ENCODE measurements around the gene PFN4. TPM values are rescaled to one million over a fixed set of nuclear protein-coding genes. Genes with fewer than 3 reads are reported as not detected.

Gene PFN4, protein sequence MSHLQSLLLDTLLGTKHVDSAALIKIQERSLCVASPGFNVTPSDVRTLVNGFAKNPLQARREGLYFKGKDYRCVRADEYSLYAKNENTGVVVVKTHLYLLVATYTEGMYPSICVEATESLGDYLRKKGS
- 1.0 TPM for total RNA-seq (ENCODE audit: unreplicated experiment)
- long read RNA-seq, partial matches to known transcripts: 0 of 1 reads
- long read RNA-seq, other reads (novel, unspliced or antisense): 1 of 1 reads

DNA sequence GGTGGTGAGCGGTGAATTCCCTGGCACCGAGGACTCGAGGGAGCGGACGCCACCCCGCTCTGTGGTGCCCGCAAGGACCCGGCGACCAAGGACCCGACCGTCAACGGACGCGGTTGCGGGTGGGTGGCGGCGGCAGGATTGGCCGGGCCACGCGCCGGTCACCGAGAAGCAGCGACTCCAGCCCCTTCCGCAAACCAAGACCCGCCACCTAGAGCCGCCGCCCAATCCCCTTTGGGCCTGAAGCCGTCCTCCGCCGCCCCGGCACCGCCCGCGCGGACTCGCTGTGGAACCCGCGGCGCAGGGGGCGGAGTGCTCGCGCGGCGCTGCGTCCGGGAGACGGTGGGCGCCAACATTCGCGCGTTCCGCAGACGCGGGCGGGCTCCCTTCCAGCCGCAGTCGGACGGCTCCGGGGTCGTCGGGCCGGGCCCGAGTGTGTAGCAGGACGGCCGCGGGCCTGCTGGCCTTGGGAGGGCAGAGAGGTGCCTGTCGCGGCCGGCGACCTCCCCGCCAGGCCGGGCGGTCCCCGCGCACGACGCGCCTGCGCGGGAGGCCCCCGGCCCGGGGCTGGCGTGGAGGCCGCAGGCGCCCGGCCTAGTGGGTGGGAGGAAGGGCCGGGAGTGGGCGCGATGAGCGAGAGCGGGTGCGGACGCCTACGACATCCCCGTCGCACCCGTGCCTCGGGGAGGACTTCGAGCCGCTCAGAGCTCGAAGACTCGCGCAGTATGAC lies at the start of gene PFN4, which contains the start of gene FAM228B:
Gene PFN4, minus strand, starts transcription at position 140 of the 727 bp plus-strand sequence. CDS start 799 bp downstream, outside the sequence.
Gene FAM228B, plus strand, starts transcription at position 275 of the 727 bp plus-strand sequence. CDS start 893 bp downstream, outside the sequence.
- Mint-ChIP-seq H3K27me3 (ENCODE audit: unreplicated experiment) (peaks cover 2% of the 10 kb centered on the region), H3K27ac (ENCODE audit: unreplicated experiment) (peak within 1 kb of the TSS; percentile 42), H3K9me3 (ENCODE audit: unreplicated experiment) (no peaks in the 10 kb centered on the region), H3K36me3 (ENCODE audit: low read depth, unreplicated experiment) (no peaks in the 10 kb centered on the region), H3K4me1 (ENCODE audit: unreplicated experiment) (peaks cover 7% of the 10 kb centered on the region), H3K4me3 (ENCODE audit: unreplicated experiment) (peak within 1 kb of the TSS; percentile 93)
- TF ChIP-seq, protein P1, sequence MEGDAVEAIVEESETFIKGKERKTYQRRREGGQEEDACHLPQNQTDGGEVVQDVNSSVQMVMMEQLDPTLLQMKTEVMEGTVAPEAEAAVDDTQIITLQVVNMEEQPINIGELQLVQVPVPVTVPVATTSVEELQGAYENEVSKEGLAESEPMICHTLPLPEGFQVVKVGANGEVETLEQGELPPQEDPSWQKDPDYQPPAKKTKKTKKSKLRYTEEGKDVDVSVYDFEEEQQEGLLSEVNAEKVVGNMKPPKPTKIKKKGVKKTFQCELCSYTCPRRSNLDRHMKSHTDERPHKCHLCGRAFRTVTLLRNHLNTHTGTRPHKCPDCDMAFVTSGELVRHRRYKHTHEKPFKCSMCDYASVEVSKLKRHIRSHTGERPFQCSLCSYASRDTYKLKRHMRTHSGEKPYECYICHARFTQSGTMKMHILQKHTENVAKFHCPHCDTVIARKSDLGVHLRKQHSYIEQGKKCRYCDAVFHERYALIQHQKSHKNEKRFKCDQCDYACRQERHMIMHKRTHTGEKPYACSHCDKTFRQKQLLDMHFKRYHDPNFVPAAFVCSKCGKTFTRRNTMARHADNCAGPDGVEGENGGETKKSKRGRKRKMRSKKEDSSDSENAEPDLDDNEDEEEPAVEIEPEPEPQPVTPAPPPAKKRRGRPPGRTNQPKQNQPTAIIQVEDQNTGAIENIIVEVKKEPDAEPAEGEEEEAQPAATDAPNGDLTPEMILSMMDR (IDR thresholded peaks at IDR 0.05; ENCODE audit: unreplicated experiment): no peak
- DNase-seq (ENCODE audit: low spot score): peak; percentile 65

DNA sequence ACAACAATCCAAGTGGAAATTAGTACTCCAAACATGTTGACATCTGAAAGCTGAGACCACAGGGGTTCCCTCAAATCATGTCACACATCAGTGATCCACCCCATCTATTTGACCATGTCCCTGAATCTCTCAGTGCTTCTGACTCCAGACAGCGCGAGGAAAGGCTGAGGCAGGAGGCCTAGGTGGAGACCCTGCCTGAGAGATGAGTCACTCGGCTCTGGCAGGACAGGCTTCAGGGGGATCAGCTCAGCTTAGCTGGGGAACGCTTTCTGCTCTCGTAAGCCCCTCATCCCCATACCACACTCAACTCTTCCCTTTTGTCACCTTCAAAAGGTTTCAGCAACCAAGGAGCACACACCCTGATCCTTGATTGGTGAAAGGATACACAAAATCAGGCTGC lies 45.9 kb upstream of the PFN4 start:
- H3K4me3 Mint-ChIP-seq (ENCODE audit: unreplicated experiment): no peak overlapping the region
- H3K36me3 Mint-ChIP-seq (ENCODE audit: low read depth, unreplicated experiment): no peaks in the 10 kb centered on the region
- no peak for DNase-seq (ENCODE audit: low spot score)
- TF ChIP-seq, protein P1 (IDR thresholded peaks at IDR 0.05; ENCODE audit: unreplicated experiment): no peak
- peaks cover 7% of the 10 kb centered on the region for H3K4me1 Mint-ChIP-seq (ENCODE audit: unreplicated experiment)
- H3K9me3 Mint-ChIP-seq (ENCODE audit: unreplicated experiment): no peaks in the 10 kb centered on the region
- H3K27ac Mint-ChIP-seq (ENCODE audit: unreplicated experiment): no peak overlapping the region
- no peaks in the 10 kb centered on the region for H3K27me3 Mint-ChIP-seq (ENCODE audit: unreplicated experiment)

DNA sequence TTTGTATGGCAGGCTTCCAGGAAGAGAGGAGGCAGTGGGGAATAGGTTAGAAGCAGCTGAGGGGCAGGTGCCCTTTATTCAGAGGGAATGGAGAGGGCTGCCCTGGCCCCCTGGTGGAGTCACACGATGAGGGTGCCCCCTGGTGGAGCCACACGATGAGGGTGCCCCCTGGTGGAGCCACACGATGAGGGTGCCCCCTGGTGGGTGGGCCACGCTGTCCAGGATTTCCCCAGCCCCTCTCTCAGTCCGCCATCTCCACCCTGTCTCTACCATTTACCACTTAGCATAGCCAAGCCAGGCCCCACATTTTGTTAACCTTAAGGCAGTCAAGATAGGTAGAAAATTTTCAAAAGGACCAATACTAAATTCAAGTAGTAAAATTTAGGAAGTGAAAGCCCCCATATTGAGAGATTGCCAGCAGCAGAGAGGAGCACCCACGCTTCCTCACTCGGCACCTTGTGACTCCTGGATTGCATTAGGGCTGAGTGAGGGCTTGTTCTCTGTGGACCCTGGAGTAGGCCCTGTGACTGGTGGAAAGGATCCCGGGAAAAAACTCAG lies 41.4 kb upstream of the PFN4 start:
- TF ChIP-seq, protein P1 (IDR thresholded peaks at IDR 0.05; ENCODE audit: unreplicated experiment): peak; percentile 77
- peaks cover 7% of the 10 kb centered on the region for H3K4me1 Mint-ChIP-seq (ENCODE audit: unreplicated experiment)
- H3K27ac Mint-ChIP-seq (ENCODE audit: unreplicated experiment): no peak overlapping the region
- H3K4me3 Mint-ChIP-seq (ENCODE audit: unreplicated experiment): no peak overlapping the region
- H3K9me3 Mint-ChIP-seq (ENCODE audit: unreplicated experiment): no peaks in the 10 kb centered on the region
- no peaks in the 10 kb centered on the region for H3K27me3 Mint-ChIP-seq (ENCODE audit: unreplicated experiment)
- peak; percentile 59 for DNase-seq (ENCODE audit: low spot score)
- H3K36me3 Mint-ChIP-seq (ENCODE audit: low read depth, unreplicated experiment): peaks cover 10% of the 10 kb centered on the region

DNA sequence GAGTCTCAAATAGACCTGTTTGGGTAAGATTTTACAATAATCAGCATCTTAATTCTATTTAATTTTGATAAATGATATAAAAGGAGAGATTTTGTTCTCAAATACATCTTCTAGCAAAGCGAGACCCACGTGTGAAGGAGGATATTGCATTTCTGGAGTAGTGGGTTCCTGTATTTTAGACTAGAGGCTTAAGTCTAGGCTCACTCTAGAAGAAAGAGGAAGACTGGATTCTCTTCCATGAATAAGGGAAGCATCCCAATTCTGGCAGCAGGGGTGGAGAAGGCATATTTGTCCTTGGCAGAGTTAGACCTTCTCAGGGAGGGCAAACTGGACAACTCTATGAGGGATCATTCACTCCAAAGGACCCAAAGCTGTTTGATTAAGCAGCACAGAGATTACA lies 40.5 kb upstream of the PFN4 start:
- peaks cover 13% of the 10 kb centered on the region for H3K36me3 Mint-ChIP-seq (ENCODE audit: low read depth, unreplicated experiment)
- H3K27ac Mint-ChIP-seq (ENCODE audit: unreplicated experiment): no peak overlapping the region
- no peaks in the 10 kb centered on the region for H3K27me3 Mint-ChIP-seq (ENCODE audit: unreplicated experiment)
- TF ChIP-seq, protein P1 (IDR thresholded peaks at IDR 0.05; ENCODE audit: unreplicated experiment): no peak
- H3K9me3 Mint-ChIP-seq (ENCODE audit: unreplicated experiment): no peaks in the 10 kb centered on the region
- no peak overlapping the region for H3K4me3 Mint-ChIP-seq (ENCODE audit: unreplicated experiment)
- no peak for DNase-seq (ENCODE audit: low spot score)
- H3K4me1 Mint-ChIP-seq (ENCODE audit: unreplicated experiment): peaks cover 7% of the 10 kb centered on the region

Data from endothelial cell (in vitro differentiated cells).